HG02981 (cell line): Measurements from ENCODE around the gene FYN.
"Not testable (repeated sequence)": the region's sequence is repeated elsewhere in the genome, so short reads cannot be mapped to it uniquely, and the experiment has no call there.

Source experiments
- ATAC-seq: cut with Tn5 transposase; IDR thresholded peaks from one replicate; pipeline ENCODE4 v1.9.1; 2021; ENCODE audit warnings: mild to moderate bottlenecking, moderate library complexity; ENCODE audit not compliant: unreplicated experiment

FYN gene

GRCh38 chr6:111835398-111835797, 37.9 kb downstream of the FYN start:
- not testable (repeated sequence) for ATAC-seq

- ATAC-seq, result no peak
Observed at GRCh38 chr6:111834356-111834755, 38.9 kb downstream of the FYN start.

DNA sequence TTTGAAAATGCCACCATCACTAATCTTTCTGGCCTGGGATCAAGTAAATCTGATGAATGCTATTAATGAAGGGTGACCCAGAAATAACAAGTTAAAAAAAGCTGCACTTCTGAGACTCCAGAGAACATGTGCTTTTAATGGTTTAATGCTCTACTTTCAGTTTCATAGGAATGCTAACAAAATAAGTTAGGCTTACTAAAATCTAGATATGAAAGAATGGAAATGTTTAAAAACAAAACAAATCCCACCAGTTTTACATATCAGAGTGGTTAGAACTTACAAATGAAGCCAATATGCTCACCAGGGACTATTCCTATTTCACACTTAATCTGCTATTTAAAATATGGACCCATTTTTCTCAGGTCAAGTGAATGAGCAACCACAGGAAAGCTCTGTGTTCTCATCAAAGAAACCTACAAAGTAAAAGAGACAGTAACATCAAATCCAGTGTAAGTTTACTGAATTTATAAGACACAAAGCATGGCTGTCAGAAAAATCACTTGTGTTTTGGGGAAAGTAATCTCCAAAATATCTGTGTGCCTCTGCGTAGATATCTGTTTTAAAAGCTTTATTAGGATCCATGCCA, 40.3 kb downstream of the FYN start:
- peak; percentile 41 for ATAC-seq

- no peak for ATAC-seq
Observed at GRCh38 chr6:111831408-111831807, 41.8 kb downstream of the FYN start.

GRCh38 chr6:111829998-111830397, 43.3 kb downstream of the FYN start:
- no peak for ATAC-seq

DNA sequence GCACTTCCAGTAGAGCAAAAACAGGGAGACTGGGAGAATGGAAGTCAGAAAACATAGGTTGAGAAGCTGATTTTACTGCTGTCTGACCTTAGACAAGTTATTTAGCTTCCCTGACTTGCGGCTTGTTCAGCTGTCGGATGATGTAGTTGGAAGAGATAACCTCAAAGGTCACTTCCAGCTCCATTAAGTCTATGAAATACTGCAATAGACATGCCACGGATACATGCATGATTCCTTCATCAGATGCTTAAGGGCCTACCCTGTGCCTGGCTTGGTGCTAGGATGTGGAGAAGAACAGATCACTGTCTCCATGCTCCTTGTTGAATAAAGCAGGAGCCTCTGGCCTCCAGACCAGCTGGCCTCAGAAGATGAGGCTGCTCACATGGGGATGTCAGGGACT, 43.7 kb downstream of the FYN start:
- ATAC-seq, result no peak

DNA sequence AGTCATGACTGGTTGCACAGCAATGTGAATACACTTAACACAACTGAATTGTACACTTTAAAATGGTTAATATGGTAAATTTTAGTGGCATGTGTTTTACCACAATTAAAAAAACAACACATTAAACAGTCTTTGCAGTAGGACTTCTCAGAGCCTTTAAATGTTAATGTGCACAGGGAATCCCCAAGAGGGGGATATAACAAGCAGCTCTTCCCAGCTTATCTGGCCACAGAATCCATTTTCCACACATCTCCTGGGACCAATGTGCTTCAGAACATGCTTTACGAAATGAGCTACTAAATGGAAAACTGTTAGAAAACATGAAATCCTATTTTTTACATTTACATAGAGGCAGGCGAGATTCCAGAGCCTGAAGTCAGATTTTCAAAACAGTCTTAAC, 44.4 kb downstream of the FYN start:
- ATAC-seq, result no peak

GRCh38 chr6:111825439-111826086, 47.7 kb downstream of the FYN start:
- no peak for ATAC-seq

- peak; percentile 75 for ATAC-seq
Observed at GRCh38 chr6:111824608-111825337, 48.5 kb downstream of the FYN start.

DNA sequence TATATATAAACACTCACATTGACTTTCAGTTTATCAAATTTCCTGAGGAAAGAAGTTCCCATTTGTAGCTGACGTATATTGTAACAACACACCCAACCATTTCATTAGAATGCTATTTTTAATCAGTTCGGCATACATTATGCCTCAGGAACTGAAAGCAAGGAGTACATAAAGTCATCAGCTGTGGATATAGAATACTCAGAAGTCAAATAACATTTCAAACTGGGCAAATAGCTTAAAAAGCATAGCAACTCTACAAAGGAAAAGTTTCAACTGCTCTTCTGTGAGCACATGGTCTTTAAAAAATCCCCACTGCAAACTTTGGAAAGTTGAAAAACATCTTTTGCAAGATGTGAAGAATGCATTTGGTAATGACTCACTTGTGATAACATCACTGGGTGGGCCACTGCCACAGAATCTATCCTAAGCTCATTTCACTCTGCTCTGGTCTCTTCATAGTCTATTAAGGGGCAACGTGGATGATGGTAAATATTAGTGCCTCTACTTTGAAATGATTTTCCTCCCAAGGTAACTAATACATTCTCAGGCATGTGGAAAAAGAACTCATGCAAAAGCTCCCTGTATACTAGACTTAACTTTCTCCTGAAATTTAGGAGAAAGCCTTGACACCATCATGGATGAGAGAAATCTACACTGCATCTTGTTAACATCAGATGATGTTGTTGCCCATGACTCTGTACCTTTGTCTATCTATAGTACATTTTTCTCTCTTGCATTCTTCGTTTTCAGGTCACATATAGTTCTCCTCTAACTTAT, 49.2 kb downstream of the FYN start:
- ATAC-seq, result no peak

- ATAC-seq, result no peak
Observed at GRCh38 chr6:111823012-111823411, 50.2 kb downstream of the FYN start.

DNA sequence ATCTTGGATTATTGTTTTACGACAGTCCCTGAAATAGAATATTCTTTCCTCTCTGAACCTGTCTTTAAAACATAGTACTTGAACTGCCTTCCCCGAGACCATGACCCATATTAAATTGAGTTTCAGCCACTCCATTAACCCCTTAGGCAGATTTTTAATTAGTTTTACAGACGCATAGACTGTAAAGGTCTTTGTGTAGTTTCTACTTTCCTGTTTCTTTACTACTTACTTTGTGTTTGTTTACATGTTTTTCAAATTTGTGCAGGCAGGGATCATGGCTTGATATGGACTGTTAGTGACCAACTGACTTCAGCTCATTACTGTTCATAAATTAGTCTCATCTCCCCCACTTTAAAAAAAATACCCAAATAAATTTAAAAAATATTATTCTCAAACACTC, 53.8 kb downstream of the FYN start:
- ATAC-seq, result no peak

GRCh38 chr6:111818539-111819226, 54.6 kb downstream of the FYN start:
- ATAC-seq, result no peak

DNA sequence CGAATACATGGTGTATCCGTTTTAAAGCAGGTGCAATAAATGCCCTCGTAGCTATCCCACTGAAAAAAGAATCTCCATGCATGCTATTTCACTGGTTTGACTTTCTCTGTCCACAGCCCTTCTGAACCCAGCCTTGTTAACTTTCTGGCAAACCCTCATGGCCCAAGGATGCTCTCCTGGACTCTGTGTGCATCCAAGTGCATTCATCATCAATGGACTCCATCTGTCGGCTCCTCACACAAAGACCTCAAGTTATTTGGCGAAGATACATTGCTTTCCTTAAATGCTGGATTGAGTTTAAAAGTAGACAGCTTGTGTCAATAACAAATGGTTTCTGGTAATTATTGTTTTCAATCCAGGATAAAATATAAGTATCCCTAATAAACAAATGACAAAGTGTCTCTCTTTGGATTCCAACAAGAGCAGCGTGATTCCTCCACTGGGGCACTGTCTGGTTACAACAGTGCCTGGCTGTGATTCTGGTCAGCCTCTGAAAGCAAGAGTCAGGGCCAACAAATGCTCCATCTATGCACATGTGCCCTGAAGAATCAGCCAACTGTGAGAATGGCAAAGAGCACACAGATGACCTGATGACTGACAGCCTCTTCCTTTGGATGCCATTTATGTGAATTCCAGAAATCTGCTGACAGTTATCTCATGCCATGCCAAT, 55.7 kb downstream of the FYN start:
- no peak for ATAC-seq

- no peak for ATAC-seq
Observed at GRCh38 chr6:111813677-111814310, 59.5 kb downstream of the FYN start.

GRCh38 chr6:111813237-111813636, 60.0 kb downstream of the FYN start:
- no peak for ATAC-seq

- ATAC-seq, result no peak
Observed at GRCh38 chr6:111812060-111813038, 60.9 kb downstream of the FYN start.

GRCh38 chr6:111810294-111811131, 62.7 kb downstream of the FYN start:
- no peak for ATAC-seq
